ENCODE measurements around the gene TFAP2B. TPM values are rescaled to one million over a fixed set of nuclear protein-coding genes. Genes with fewer than 3 reads are reported as not detected.

The TFAP2B gene
- polyA plus RNA-seq, 1 donor from 2014 or later = not detected

DNA sequence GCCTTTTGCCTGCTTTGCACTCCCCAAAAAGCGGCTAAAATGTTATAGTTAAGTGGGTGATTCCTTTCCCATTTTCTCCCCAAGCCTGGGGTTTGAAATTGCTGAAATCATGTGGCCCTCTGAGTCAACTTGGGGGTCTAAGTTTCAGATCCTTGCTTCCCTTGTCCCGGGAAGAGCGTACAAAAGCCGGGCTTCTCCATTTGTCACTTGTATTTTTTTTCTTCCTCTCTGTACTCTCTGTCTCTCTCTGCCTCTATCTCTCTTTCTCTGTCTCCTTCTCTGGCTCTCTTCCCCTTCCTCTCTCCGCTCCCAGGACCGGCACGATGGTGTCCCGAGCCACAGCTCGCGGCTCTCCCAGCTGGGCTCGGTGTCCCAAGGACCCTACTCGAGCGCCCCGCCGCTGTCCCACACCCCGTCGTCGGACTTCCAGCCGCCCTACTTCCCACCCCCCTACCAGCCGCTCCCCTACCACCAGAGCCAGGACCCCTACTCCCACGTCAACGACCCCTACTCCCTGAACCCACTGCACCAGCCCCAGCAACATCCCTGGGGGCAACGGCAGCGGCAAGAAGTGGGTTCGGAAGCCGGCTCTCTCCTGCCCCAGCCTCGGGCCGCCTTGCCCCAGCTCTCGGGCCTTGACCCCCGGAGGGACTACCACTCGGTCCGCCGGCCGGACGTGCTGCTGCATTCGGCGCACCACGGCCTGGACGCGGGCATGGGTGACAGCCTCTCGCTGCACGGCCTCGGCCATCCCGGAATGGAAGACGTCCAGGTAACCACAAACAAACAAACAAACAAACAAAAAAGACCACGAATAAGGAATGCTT lies 4.6 kb downstream of the TFAP2B start:
- Histone ChIP-seq H3K36me3 (ENCODE audit: insufficient read depth, low read length) (no peaks in the 10 kb centered on the region), H3K9me3 (ENCODE audit: low read length) (no peaks in the 10 kb centered on the region), H3K4me3 (ENCODE audit: low read length) (no peak overlapping the region), H3F3A (ENCODE audit: insufficient read depth, low read length, poor library complexity, severe bottlenecking) (no peaks in the 10 kb centered on the region), H3K9ac (ENCODE audit: low read length) (no peak overlapping the region), H4K20me1 (ENCODE audit: insufficient read depth) (no peaks in the 10 kb centered on the region), H3K27me3 (ENCODE audit: insufficient read depth, low read depth, low read length) (peaks cover 100% of the 10 kb centered on the region), H3K9me2 (ENCODE audit: insufficient read depth, low read length) (no peaks in the 10 kb centered on the region), H3K4me2 (ENCODE audit: low read length) (no peak overlapping the region), H2AFZ (ENCODE audit: low read depth, low read length) (no peak overlapping the region), H3K79me2 (replicated peaks; ENCODE audit: insufficient read depth, low read length) (no peaks in the 10 kb centered on the region), H3K27ac (ENCODE audit: low read length) (no peak overlapping the region)
- TF ChIP-seq RAD21 (conservative IDR thresholded peaks at IDR 0.05) (no peak), EZH2 (IDR thresholded peaks at IDR 0.05; ENCODE audit: borderline replicate concordance, insufficient read depth, low read length, poor library complexity, severe bottlenecking) (peak; percentile 81)

DNA sequence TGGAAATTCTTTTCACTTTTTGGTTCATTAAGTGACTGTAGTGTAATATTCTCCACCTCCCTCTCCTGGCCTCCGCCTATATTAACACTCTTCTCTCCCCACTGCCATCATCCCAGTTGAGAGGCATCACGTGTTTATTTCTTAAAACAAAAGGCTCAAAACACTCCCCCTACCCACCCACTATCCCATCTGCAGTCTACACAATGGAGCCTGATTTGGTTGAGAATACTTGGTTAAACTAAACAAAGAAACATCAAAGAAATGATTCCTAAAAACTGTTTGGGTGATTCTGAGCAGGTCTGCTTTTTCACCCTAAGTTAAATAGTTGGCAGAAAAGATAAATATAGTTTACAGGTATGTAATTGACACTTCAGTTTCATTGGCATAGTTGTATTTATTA lies 5.9 kb downstream of the TFAP2B start:
- no peak overlapping the region for H3K9ac ChIP-seq (ENCODE audit: low read length)
- H3K4me3 ChIP-seq (ENCODE audit: low read length) = no peak overlapping the region
- TF ChIP-seq RAD21 (conservative IDR thresholded peaks at IDR 0.05) (no peak), EZH2 (IDR thresholded peaks at IDR 0.05; ENCODE audit: borderline replicate concordance, insufficient read depth, low read length, poor library complexity, severe bottlenecking) (no peak), TAF1 (IDR thresholded peaks at IDR 0.05; ENCODE audit: low read depth) (no peak), POLR2AphosphoS5 (IDR thresholded peaks at IDR 0.05) (no peak), EP300 (conservative IDR thresholded peaks at IDR 0.05; ENCODE audit: poor library complexity, severe bottlenecking) (no peak), MXI1 (conservative IDR thresholded peaks at IDR 0.05; ENCODE audit: poor library complexity, severe bottlenecking) (no peak), SMC3 (conservative IDR thresholded peaks at IDR 0.05; ENCODE audit: poor library complexity) (no peak), CTCF (IDR thresholded peaks at IDR 0.05; ENCODE audit: poor library complexity, severe bottlenecking) (no peak)
- TF ChIP-seq, protein P1, sequence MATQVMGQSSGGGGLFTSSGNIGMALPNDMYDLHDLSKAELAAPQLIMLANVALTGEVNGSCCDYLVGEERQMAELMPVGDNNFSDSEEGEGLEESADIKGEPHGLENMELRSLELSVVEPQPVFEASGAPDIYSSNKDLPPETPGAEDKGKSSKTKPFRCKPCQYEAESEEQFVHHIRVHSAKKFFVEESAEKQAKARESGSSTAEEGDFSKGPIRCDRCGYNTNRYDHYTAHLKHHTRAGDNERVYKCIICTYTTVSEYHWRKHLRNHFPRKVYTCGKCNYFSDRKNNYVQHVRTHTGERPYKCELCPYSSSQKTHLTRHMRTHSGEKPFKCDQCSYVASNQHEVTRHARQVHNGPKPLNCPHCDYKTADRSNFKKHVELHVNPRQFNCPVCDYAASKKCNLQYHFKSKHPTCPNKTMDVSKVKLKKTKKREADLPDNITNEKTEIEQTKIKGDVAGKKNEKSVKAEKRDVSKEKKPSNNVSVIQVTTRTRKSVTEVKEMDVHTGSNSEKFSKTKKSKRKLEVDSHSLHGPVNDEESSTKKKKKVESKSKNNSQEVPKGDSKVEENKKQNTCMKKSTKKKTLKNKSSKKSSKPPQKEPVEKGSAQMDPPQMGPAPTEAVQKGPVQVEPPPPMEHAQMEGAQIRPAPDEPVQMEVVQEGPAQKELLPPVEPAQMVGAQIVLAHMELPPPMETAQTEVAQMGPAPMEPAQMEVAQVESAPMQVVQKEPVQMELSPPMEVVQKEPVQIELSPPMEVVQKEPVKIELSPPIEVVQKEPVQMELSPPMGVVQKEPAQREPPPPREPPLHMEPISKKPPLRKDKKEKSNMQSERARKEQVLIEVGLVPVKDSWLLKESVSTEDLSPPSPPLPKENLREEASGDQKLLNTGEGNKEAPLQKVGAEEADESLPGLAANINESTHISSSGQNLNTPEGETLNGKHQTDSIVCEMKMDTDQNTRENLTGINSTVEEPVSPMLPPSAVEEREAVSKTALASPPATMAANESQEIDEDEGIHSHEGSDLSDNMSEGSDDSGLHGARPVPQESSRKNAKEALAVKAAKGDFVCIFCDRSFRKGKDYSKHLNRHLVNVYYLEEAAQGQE (IDR thresholded peaks at IDR 0.05; ENCODE audit: borderline replicate concordance) = no peak
- H3K9me2 ChIP-seq (ENCODE audit: insufficient read depth, low read length) = no peaks in the 10 kb centered on the region
- H3K79me2 ChIP-seq (replicated peaks; ENCODE audit: insufficient read depth, low read length) = no peaks in the 10 kb centered on the region
- H4K20me1 ChIP-seq (ENCODE audit: insufficient read depth) = no peaks in the 10 kb centered on the region
- no peak overlapping the region for H2AFZ ChIP-seq (ENCODE audit: low read depth, low read length)
- peaks cover 100% of the 10 kb centered on the region for H3K27me3 ChIP-seq (ENCODE audit: insufficient read depth, low read depth, low read length)
- H3K27ac ChIP-seq (ENCODE audit: low read length) = no peak overlapping the region
- no peaks in the 10 kb centered on the region for H3K9me3 ChIP-seq (ENCODE audit: low read length)
- no peaks in the 10 kb centered on the region for H3F3A ChIP-seq (ENCODE audit: insufficient read depth, low read length, poor library complexity, severe bottlenecking)
- no peak overlapping the region for H3K4me2 ChIP-seq (ENCODE audit: low read length)
- no peaks in the 10 kb centered on the region for H3K36me3 ChIP-seq (ENCODE audit: insufficient read depth, low read length)

All from neural cell (in vitro differentiated cells).